Spleen (tissue), 11 donors: Measurements from ENCODE around the gene HMCN2. TPM values are rescaled to one million over a fixed set of nuclear protein-coding genes. Genes with fewer than 3 reads are reported as not detected.

Source experiments
- DNase-seq: peaks from one replicate; pipeline ENCODE4 v3.0.0-alpha.2; 2020
- H3K27ac ChIP-seq, 8 donors: fragments of 200-600 bp; sonication (generic) in 7 of 8; 1 replicate in 4 of 8; 2 replicates in 4 of 8; pipeline versions ENCODE4 v1.5.0 to v1.8.0; 2016 to 2021; ENCODE audit warnings: inconsistent platforms in 4 of 8, mild to moderate bottlenecking in 4 of 8, moderate library complexity in 1 of 8
- H3K27me3 ChIP-seq, 7 donors: fragments of 200-600 bp; sonication (generic) in 6 of 7; replicated peaks in 1 of 7; 1 replicate in 4 of 7; 2 replicates in 3 of 7; pipeline versions ENCODE4 v1.5.0 to v1.8.0; 2016 to 2021; ENCODE audit warnings: inconsistent platforms in 3 of 7, mild to moderate bottlenecking in 1 of 7
- H3K36me3 ChIP-seq, 6 donors: fragments of 200-600 bp; sonication (generic) in 5 of 6; 1 replicate in 4 of 6; 2 replicates in 2 of 6; pipeline versions ENCODE4 v1.5.0 to v1.8.0; 2016 to 2021; ENCODE audit warnings: inconsistent platforms in 2 of 6
- H3K4me1 ChIP-seq, 6 donors: fragments of 200-600 bp; sonication (generic) in 5 of 6; 1 replicate in 3 of 6; 2 replicates in 3 of 6; pipeline versions ENCODE4 v1.5.0 to v1.8.0; 2016 to 2021; ENCODE audit warnings: inconsistent platforms in 3 of 6
- H3K4me3 ChIP-seq, 8 donors: fragments of 200-600 bp; sonication (generic) in 7 of 8; 1 replicate in 4 of 8; 2 replicates in 4 of 8; pipeline versions ENCODE4 v1.5.0 to v1.8.0; 2016 to 2021; ENCODE audit warnings: inconsistent platforms in 4 of 8, mild to moderate bottlenecking in 4 of 8, moderate library complexity in 2 of 8
- H3K9me3 ChIP-seq, 8 donors: fragments of 200-600 bp; sonication (generic) in 7 of 8; 1 replicate in 4 of 8; 2 replicates in 4 of 8; pipeline versions ENCODE4 v1.5.0 to v1.8.0; 2016 to 2021; ENCODE audit warnings: inconsistent platforms in 4 of 8
- POLR2A ChIP-seq, 3 donors: fragments of 450-650 bp; IDR thresholded peaks; one replicate each; pipeline ENCODE4 v1.5.1; 2017; ENCODE audit warnings: antibody characterized with exemption in 3 of 3, mild to moderate bottlenecking in 1 of 3
- POLR2AphosphoS5 ChIP-seq, 3 donors: sonication (generic); formaldehyde crosslinking; IDR thresholded peaks; one replicate each; pipeline ENCODE4 v1.5.1; 2017; ENCODE audit warnings: antibody characterized with exemption in 3 of 3
- WGBS, 5 donors: extraction: QIAGEN DNeasy Blood & Tissue Kit in 3 of 5; methylation state at CpG; one replicate each; pipeline versions ENCODE4 v1.1.5 to v1.1.7; 2013 to 2018; 5-methylcytosine and 5-hydroxymethylcytosine counted together
- intact Hi-C: fragments of 100-400 bp; cut with DNase I; formaldehyde crosslinking; loops from one replicate; pipeline ENCODE4 v1.15.0; 2023; ENCODE audit warnings: low total_unique reads
- polyA plus RNA-seq, 3 donors: library from polyadenylated mRNA; stranded (reverse); fragments of 200-250 nt; gene quantifications; one replicate each; pipeline ENCODE4 v1.2.1, GENCODE V29; 2013
- total RNA-seq, 7 donors: library from RNA; depleted of rRNA in 3 of 7; stranded (reverse); fragments of >200 nt in 3 of 7; fragmentation: NEBNext Ultra II Directional in 4 of 7; extraction: Animal tissue kit (Norgen Biotek cat#: 25700) in 4 of 7; gene quantifications; one replicate each; pipeline versions ENCODE4 v1.1.0 to v1.2.1, GENCODE V29; 2016 to 2021
- TF ChIP-seq, protein P1 (sequence below), 11 experiments: fragments of 200-600 bp in 7 of 11; fragments of 450-650 bp in 4 of 11; sonication (generic) in 4 of 11; IDR thresholded peaks in 8 of 11; conservative IDR thresholded peaks in 3 of 11; 1 replicate in 7 of 11; 2 replicates in 4 of 11; pipeline versions ENCODE4 v1.4.0 to v1.8.0; 2016 to 2021; ENCODE audit warnings: antibody characterized with exemption in 11 of 11, inconsistent platforms in 4 of 11, mild to moderate bottlenecking in 1 of 11
- donor health status: healthy with polysubstance abuse.
- donor health status: DM: no; HTN: no; CAD: no; lungs with moderate emphysema.
- donor health status: DM: no; HTN: no; CAD: no.
- donor health status: Bipolar disorder and iron deficiency.
- donor health status: healthy.
- donor health status: DM: no; HTN: no; CAD: no.
- donor health status: DM: yes; HTN: yes; CAD: no.

The HMCN2 gene
- total and polyA plus RNA-seq, 10 donors = 0.09 to 1.9 (median 0.73) TPM

DNA sequence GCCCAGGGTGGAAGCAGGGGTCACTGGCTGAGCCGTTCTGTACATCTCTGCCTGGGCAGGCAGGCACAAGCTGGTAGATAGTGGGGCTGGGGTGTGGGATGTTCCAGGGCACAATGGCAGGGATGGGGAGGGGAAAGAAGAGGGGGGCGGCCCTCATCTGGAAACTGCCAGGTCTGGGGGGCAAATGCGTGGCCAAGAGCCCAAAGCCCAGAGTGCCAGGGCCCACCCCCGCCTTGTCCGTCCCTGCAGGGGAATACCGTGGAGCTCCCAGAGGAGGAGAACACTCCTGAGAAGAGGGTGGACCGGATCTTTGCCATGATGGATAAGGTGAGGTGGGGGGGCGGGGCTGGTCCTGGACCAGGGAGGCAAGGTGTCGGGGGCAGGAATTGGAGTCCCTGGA, 42.7 kb upstream of the HMCN2 start:
- no peaks in the 10 kb centered on the region for H3K36me3 ChIP-seq
- no peak overlapping the region for H3K4me3 ChIP-seq
- TF ChIP-seq POLR2AphosphoS5 (IDR thresholded peaks at IDR 0.05) = no peak
- TF ChIP-seq POLR2A (IDR thresholded peaks at IDR 0.05) = no peak
- TF ChIP-seq, protein P1, sequence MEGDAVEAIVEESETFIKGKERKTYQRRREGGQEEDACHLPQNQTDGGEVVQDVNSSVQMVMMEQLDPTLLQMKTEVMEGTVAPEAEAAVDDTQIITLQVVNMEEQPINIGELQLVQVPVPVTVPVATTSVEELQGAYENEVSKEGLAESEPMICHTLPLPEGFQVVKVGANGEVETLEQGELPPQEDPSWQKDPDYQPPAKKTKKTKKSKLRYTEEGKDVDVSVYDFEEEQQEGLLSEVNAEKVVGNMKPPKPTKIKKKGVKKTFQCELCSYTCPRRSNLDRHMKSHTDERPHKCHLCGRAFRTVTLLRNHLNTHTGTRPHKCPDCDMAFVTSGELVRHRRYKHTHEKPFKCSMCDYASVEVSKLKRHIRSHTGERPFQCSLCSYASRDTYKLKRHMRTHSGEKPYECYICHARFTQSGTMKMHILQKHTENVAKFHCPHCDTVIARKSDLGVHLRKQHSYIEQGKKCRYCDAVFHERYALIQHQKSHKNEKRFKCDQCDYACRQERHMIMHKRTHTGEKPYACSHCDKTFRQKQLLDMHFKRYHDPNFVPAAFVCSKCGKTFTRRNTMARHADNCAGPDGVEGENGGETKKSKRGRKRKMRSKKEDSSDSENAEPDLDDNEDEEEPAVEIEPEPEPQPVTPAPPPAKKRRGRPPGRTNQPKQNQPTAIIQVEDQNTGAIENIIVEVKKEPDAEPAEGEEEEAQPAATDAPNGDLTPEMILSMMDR (IDR thresholded peaks at IDR 0.05 in 8 of 11, conservative IDR thresholded peaks at IDR 0.05 in 3 of 11) = no peak
- intact Hi-C loops = no loop called here
- DNase-seq = no peak
- H3K9me3 ChIP-seq = peaks cover 0 to 13% (median 9%) of the 10 kb centered on the region in 8 donors
- no peaks in the 10 kb centered on the region for H3K27me3 ChIP-seq
- no peaks in the 10 kb centered on the region for H3K4me1 ChIP-seq
- no peak overlapping the region for H3K27ac ChIP-seq
- WGBS, 5 donors = 85 to 92% (median 90%) methylated on average over 8 to 9 of the region's 9 CpGs

DNA sequence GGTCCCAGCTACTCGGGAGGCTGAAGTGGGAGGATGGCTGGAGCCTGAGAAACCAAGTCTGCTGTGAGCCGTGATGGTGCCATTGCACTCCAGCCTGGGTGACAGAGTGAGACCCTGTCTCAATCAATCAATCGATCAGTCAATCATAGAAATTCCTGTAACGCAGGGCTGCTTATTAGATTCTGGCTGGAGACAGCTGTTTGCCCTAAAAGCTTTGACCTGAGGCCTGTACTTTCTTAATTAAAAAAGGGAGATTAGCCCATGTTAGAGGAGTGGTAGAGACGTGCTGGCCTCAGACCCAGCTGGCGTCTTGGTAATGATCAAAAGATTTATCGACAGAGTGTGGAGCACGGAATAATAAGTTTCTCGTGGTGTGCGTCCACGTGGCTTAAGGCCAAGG, 40.5 kb upstream of the HMCN2 start:
- no peak for TF ChIP-seq POLR2A (IDR thresholded peaks at IDR 0.05)
- TF ChIP-seq POLR2AphosphoS5 (IDR thresholded peaks at IDR 0.05) = no peak
- TF ChIP-seq, protein P1 (IDR thresholded peaks at IDR 0.05 in 8 of 11, conservative IDR thresholded peaks at IDR 0.05 in 3 of 11) = no peak
- Histone ChIP-seq H3K27me3 (no peaks in the 10 kb centered on the region), H3K9me3 (peaks cover 0 to 21% (median 18%) of the 10 kb centered on the region in 8 donors), H3K4me3 (no peak overlapping the region), H3K36me3 (no peaks in the 10 kb centered on the region), H3K27ac (no peak overlapping the region), H3K4me1 (no peaks in the 10 kb centered on the region)
- DNase-seq = no peak
- WGBS, 5 donors = 82 to 94% (median 92%) methylated on average over 11 of the region's 11 CpGs
- intact Hi-C loops = no loop called here

DNA sequence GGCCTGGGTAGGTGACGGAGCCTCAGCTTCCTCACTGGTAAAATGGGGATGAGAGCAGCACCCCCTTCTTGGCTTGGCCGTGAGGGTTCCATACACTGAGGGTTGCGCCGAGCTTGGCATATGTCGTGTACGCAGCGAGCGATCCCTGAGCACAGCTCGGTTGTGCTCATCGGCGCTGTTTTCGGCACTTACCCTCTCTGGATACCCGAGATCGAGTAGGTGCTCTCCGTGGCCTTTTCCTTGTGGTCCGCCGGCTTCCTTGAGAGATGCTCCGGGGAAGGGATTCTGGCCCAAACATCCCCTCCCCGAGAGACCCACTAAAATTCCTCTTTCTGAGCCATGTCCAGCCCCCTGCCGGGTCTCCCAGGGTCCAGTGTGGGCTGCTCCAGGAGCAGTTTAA, 40.0 kb upstream of the HMCN2 start:
- intact Hi-C loops = no loop called here
- peaks cover 0 to 21% (median 18%) of the 10 kb centered on the region in 8 donors for H3K9me3 ChIP-seq
- no peaks in the 10 kb centered on the region for H3K27me3 ChIP-seq
- no peak overlapping the region for H3K27ac ChIP-seq
- H3K4me3 ChIP-seq = no peak overlapping the region
- DNase-seq = no peak
- H3K36me3 ChIP-seq = no peaks in the 10 kb centered on the region
- WGBS, 5 donors = 94 to 97% (median 96%) methylated on average over 20 of the region's 20 CpGs
- H3K4me1 ChIP-seq = no peaks in the 10 kb centered on the region
- TF ChIP-seq POLR2A (IDR thresholded peaks at IDR 0.05) (no peak), POLR2AphosphoS5 (IDR thresholded peaks at IDR 0.05) (no peak)
- TF ChIP-seq, protein P1 (IDR thresholded peaks at IDR 0.05 in 8 of 11, conservative IDR thresholded peaks at IDR 0.05 in 3 of 11) = no peak

DNA sequence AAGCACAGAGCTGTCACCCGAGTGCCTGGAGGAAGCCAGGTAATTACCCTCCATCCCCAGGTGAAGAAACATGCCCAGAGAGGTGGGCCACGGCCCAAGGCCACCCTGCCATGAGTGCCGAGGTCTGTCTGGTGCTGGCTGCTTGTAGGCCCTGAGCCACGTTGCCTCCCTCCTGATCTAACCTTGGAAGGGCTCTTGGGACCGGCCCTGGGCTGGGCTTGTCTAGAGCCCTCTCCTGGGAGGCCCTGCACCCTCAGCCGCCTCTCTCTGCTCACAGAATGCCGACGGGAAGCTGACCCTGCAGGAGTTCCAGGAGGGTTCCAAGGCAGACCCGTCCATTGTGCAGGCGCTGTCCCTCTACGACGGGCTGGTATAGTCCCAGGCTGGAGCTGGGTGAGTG, 39.4 kb upstream of the HMCN2 start:
- Histone ChIP-seq H3K36me3 (no peaks in the 10 kb centered on the region), H3K27me3 (no peaks in the 10 kb centered on the region), H3K27ac (no peak overlapping the region), H3K4me3 (no peak overlapping the region), H3K4me1 (no peaks in the 10 kb centered on the region), H3K9me3 (peaks cover 0 to 21% (median 18%) of the 10 kb centered on the region in 8 donors)
- no peak for DNase-seq
- 77 to 92% (median 88%) methylated on average over 6 to 12 of the region's 12 CpGs for WGBS, 5 donors
- intact Hi-C loops = no loop called here
- TF ChIP-seq POLR2A (IDR thresholded peaks at IDR 0.05) (no peak), POLR2AphosphoS5 (IDR thresholded peaks at IDR 0.05) (no peak)
- TF ChIP-seq, protein P1 (IDR thresholded peaks at IDR 0.05 in 8 of 11, conservative IDR thresholded peaks at IDR 0.05 in 3 of 11) = no peak
